ENCODE results near the gene NLGN1. TPM values are rescaled to one million over a fixed set of nuclear protein-coding genes. Genes with fewer than 3 reads are reported as not detected.

The NLGN1 gene
- total and polyA plus RNA-seq, 9 of the 15 experiments (the other 6 are each of a cell fraction or from before 2014, with no cell fraction given): under 0.01 to 0.01 TPM; not detected in 7

DNA sequence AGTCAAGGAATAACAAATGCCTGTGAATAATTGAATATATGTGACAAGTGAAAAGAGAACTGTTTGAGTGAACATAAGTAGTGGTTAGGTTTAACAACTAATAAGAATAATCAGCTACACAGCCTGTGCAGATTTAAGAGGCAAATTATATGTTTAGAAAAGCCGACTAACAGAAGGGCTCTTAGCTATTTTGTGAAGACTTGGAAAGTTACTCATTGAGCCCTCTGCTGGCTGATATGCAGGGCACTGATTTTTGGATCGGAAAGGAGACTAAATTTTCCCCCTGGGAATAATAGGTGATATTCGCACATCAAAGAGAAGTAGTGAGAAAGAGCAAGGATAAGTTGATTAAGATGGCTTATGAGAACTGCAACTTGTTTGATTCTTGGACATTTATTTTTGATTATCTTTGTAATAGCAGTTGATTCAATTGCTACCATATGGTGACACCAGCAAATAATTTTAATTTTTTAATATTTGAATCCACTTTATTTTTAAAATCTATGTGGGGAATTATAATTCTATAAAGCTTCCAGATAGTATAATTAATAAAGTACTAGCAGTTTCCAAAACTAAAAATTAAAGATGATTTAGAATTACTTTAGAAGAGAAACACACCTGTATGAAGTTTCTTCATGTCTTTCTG lies 156.2 kb downstream of the NLGN1 start:
- Histone ChIP-seq H3K4me3 (no peak overlapping the region), H3K9ac (ENCODE audit: insufficient read depth in 1 of 2, low read depth in 2 of 2, low read length in 2 of 2) (no peak overlapping the region), H3K27ac (ENCODE audit: extremely low read depth, low read depth, low read length) (no peak overlapping the region), H3K9me1 (ENCODE audit: control insufficient read depth, insufficient read depth, low read length) (no peaks in the 10 kb centered on the region), H3K79me2 (ENCODE audit: control insufficient read depth, insufficient read depth, low read length) (no peaks in the 10 kb centered on the region), H3K4me2 (ENCODE audit: insufficient read depth, low read length) (no peak overlapping the region), H3K36me3 (ENCODE audit: control insufficient read depth, insufficient read depth, low read length) (no peaks in the 10 kb centered on the region), H3K4me1 (replicated peaks in 1 of 2; ENCODE audit: control insufficient read depth in 2 of 2, insufficient read depth in 2 of 2, low read length in 2 of 2) (no peaks in the 10 kb centered on the region), H4K20me1 (replicated peaks; ENCODE audit: control insufficient read depth, insufficient read depth, low read length) (no peaks in the 10 kb centered on the region), H3K9me3 (replicated peaks; ENCODE audit: control insufficient read depth, insufficient read depth, low read depth, low read length) (no peaks in the 10 kb centered on the region), H3K27me3 (ENCODE audit: control insufficient read depth in 2 of 2, insufficient read depth in 2 of 2, low read length in 2 of 2) (no peaks in the 10 kb centered on the region), H2AFZ (ENCODE audit: low read depth, low read length) (no peak overlapping the region)
- DNase-seq (ENCODE audit: extremely low read depth in 1 of 4, low spot score in 3 of 4) (peak in 1 of 4 experiments; percentile 9), ATAC-seq (no peak), FAIRE-seq (no peak)
- in situ Hi-C loops (cut with MboI): no loop called here
- POLR2A ChIA-PET: no interaction called here
- intact Hi-C loops (cut with micrococcal nuclease): no loop called here
- CTCF ChIA-PET (ENCODE audit: low intra/inter-chr PET ratio): interaction anchor here (0.8 kb wide), 1 partner anchor 718 kb away, joined by 3 read pairs; no protein-coding TSS in a partner anchor
- BruUV-seq (replicated peaks): no TSS peak
- 4% methylated on average over 3 of the region's 3 CpGs for WGBS (ENCODE audit: insufficient coverage, low coverage, missing lambda C conversion rate)
- no peak for TF ChIP-seq ILF3 (IDR thresholded peaks at IDR 0.05; ENCODE audit: borderline replicate concordance)
- no peak for TF ChIP-seq SETDB1 (IDR thresholded peaks at IDR 0.05; ENCODE audit: low read length)
- TF ChIP-seq NR2C1 (IDR thresholded peaks at IDR 0.05): no peak
- no peak for TF ChIP-seq NR2C1 (tag; IDR thresholded peaks at IDR 0.05)
- no peak for TF ChIP-seq KDM4B (IDR thresholded peaks at IDR 0.05; ENCODE audit: borderline replicate concordance in 2 of 2, low read depth in 1 of 2)
- TF ChIP-seq ZNF644 (tag; IDR thresholded peaks at IDR 0.05; ENCODE audit: low read depth): no peak
- TF ChIP-seq, protein P1, sequence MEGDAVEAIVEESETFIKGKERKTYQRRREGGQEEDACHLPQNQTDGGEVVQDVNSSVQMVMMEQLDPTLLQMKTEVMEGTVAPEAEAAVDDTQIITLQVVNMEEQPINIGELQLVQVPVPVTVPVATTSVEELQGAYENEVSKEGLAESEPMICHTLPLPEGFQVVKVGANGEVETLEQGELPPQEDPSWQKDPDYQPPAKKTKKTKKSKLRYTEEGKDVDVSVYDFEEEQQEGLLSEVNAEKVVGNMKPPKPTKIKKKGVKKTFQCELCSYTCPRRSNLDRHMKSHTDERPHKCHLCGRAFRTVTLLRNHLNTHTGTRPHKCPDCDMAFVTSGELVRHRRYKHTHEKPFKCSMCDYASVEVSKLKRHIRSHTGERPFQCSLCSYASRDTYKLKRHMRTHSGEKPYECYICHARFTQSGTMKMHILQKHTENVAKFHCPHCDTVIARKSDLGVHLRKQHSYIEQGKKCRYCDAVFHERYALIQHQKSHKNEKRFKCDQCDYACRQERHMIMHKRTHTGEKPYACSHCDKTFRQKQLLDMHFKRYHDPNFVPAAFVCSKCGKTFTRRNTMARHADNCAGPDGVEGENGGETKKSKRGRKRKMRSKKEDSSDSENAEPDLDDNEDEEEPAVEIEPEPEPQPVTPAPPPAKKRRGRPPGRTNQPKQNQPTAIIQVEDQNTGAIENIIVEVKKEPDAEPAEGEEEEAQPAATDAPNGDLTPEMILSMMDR (IDR thresholded peaks at IDR 0.05 in 2 of 3, conservative IDR thresholded peaks at IDR 0.05 in 1 of 3; ENCODE audit: insufficient read depth in 2 of 3, low read depth in 1 of 3, low read length in 3 of 3): 0 out of 6 replicates have a peak, but pooled peaks of 1 of the 3 experiments have one; percentile 16
